Naive thymus-derived CD8-positive, alpha-beta T cell (primary cell): ENCODE results near the gene BTBD18. TPM values are rescaled to one million over a fixed set of nuclear protein-coding genes. Genes with fewer than 3 reads are reported as not detected.
A peak's percentile ranks its signal among the peaks of the same experiment; 100 is the strongest.

Experiments
- ATAC-seq, 2 donors: fragments of 150-1000 bp; cut with Tn5 transposase in 1 of 2; sonication (Bioruptor Pico), chemical (Tn5 transposase) in 1 of 2; 1 replicate in 1 of 2; 2 replicates in 1 of 2; pipeline ENCODE4 v1.10.0; 2021; ENCODE audit warnings: mild to moderate bottlenecking in 2 of 2, moderate library complexity in 2 of 2
- POLR2A ChIA-PET: fragments of 350-600 bp; sonication (Branson Sonifier 250); formaldehyde crosslinking; loops from one replicate; lab custom pipeline; 2021; ENCODE audit warnings: antibody characterized with exemption; lab: Charles Lee
- DNase-seq, 10 donors: peaks; one replicate each; pipeline versions ENCODE4 v3.0.0 to v3.0.0-alpha.2; 2020 to 2022
- H3K27ac Mint-ChIP-seq, 10 donors: one replicate each; pipeline ENCODE4 v1.8.0; 2020 to 2022; ENCODE audit warnings: mild to moderate bottlenecking in 10 of 10, mixed read lengths in 10 of 10, moderate library complexity in 4 of 10, inconsistent platforms in 1 of 10
- H3K27me3 Mint-ChIP-seq, 5 donors: one replicate each; pipeline ENCODE4 v1.8.0; 2021 to 2022; ENCODE audit warnings: mixed read lengths in 5 of 5
- H3K36me3 Mint-ChIP-seq, 3 donors: one replicate each; pipeline ENCODE4 v1.8.0; 2020 to 2022; ENCODE audit warnings: mixed read lengths in 3 of 3, mild to moderate bottlenecking in 2 of 3, inconsistent platforms in 1 of 3
- H3K4me1 Mint-ChIP-seq, 4 donors: one replicate each; pipeline ENCODE4 v1.8.0; 2021 to 2022; ENCODE audit warnings: mixed read lengths in 4 of 4
- H3K4me3 Mint-ChIP-seq, 10 donors: one replicate each; pipeline ENCODE4 v1.8.0; 2020 to 2022; ENCODE audit warnings: mild to moderate bottlenecking in 10 of 10, mixed read lengths in 10 of 10, moderate library complexity in 6 of 10, inconsistent platforms in 1 of 10
- H3K9me3 Mint-ChIP-seq, 9 donors: one replicate each; pipeline ENCODE4 v1.8.0; 2020 to 2022; ENCODE audit warnings: mixed read lengths in 9 of 9, mild to moderate bottlenecking in 3 of 9, inconsistent platforms in 1 of 9, moderate library complexity in 1 of 9
- polyA plus RNA-seq, 3 donors: library from polyadenylated mRNA; unstranded; fragments of 300-500 nt; fragmentation: Illumina TruSeq; gene quantifications; one replicate each; pipeline ENCODE4 v1.2.3, GENCODE V29; 2021
- total RNA-seq, 8 experiments: library from RNA in 2 of 8; stranded (reverse) in 2 of 8; gene quantifications; one replicate each; pipeline ENCODE4 v1.2.3 and lab custom pipeline; 2021 to 2026

Gene BTBD18
- total and polyA plus RNA-seq, 5 experiments from 2014 or later = 0.18 to 0.76 (median 0.27) TPM

GRCh38 chr11:57773026-57773598 is 21.5 kb upstream of the BTBD18 start:
- Mint-ChIP-seq H3K9me3 (no peaks in the 10 kb centered on the region), H3K36me3 (peaks cover 0 to 4% (median 0%) of the 10 kb centered on the region in 3 donors), H3K27ac (peak overlapping the region in 1 of 10 donors; percentile 9), H3K4me3 (no peak overlapping the region), H3K27me3 (no peaks in the 10 kb centered on the region), H3K4me1 (peaks cover 4 to 34% (median 15%) of the 10 kb centered on the region in 4 donors)
- DNase-seq = no peak
- no peak for ATAC-seq
- POLR2A ChIA-PET = interaction anchor here (0.6 kb wide), 1 partner anchor 17 kb away, joined by 5 read pairs; no protein-coding TSS in a partner anchor

- no peak overlapping the region for H3K4me3 Mint-ChIP-seq
- H3K27ac Mint-ChIP-seq = peak overlapping the region in 1 of 10 donors; percentile 9
- H3K36me3 Mint-ChIP-seq = peaks cover 0 to 5% (median 0%) of the 10 kb centered on the region in 3 donors
- H3K9me3 Mint-ChIP-seq = no peaks in the 10 kb centered on the region
- no peak for ATAC-seq
- H3K4me1 Mint-ChIP-seq = peaks cover 1 to 32% (median 13%) of the 10 kb centered on the region in 4 donors
- H3K27me3 Mint-ChIP-seq = no peaks in the 10 kb centered on the region
- POLR2A ChIA-PET = no interaction called here
- DNase-seq = no peak
Observed at GRCh38 chr11:57772562-57772961, 20.9 kb upstream of the BTBD18 start.

- Mint-ChIP-seq H3K36me3 (peaks cover 0 to 12% (median 2%) of the 10 kb centered on the region in 3 donors), H3K4me3 (no peak overlapping the region), H3K27ac (no peak overlapping the region), H3K27me3 (no peaks in the 10 kb centered on the region), H3K4me1 (peaks cover 1 to 25% (median 10%) of the 10 kb centered on the region in 4 donors), H3K9me3 (no peaks in the 10 kb centered on the region)
- ATAC-seq (no peak), DNase-seq (no peak)
- POLR2A ChIA-PET = no interaction called here
Observed at GRCh38 chr11:57771365-57771764, 19.7 kb upstream of the BTBD18 start.

- H3K27ac Mint-ChIP-seq = peak overlapping the region in 1 of 10 donors; percentile 23
- H3K4me1 Mint-ChIP-seq = peaks cover 1 to 20% (median 8%) of the 10 kb centered on the region in 4 donors
- H3K36me3 Mint-ChIP-seq = peaks cover 0 to 12% (median 2%) of the 10 kb centered on the region in 3 donors
- H3K4me3 Mint-ChIP-seq = no peak overlapping the region
- ATAC-seq = no peak
- no peak for DNase-seq
- no peaks in the 10 kb centered on the region for H3K27me3 Mint-ChIP-seq
- H3K9me3 Mint-ChIP-seq = no peaks in the 10 kb centered on the region
- POLR2A ChIA-PET = no interaction called here
Observed at GRCh38 chr11:57770793-57771192, 19.2 kb upstream of the BTBD18 start.

GRCh38 chr11:57764972-57765371 is 13.4 kb upstream of the BTBD18 start:
- POLR2A ChIA-PET = no interaction called here
- no peak overlapping the region for H3K4me3 Mint-ChIP-seq
- peaks cover 12 to 35% (median 27%) of the 10 kb centered on the region in 4 donors for H3K4me1 Mint-ChIP-seq

GRCh38 chr11:57764566-57764965 is 12.9 kb upstream of the BTBD18 start:
- no peak overlapping the region for H3K27ac Mint-ChIP-seq
- peaks cover 11 to 33% (median 27%) of the 10 kb centered on the region in 4 donors for H3K4me1 Mint-ChIP-seq
- POLR2A ChIA-PET = no interaction called here
- no peak for ATAC-seq
- no peaks in the 10 kb centered on the region for H3K9me3 Mint-ChIP-seq
- no peaks in the 10 kb centered on the region for H3K27me3 Mint-ChIP-seq
- H3K36me3 Mint-ChIP-seq = peaks cover 0 to 10% (median 2%) of the 10 kb centered on the region in 3 donors
- no peak overlapping the region for H3K4me3 Mint-ChIP-seq
- DNase-seq = no peak

More at GRCh38 chr11:57764972-57765371, 13.4 kb upstream of the BTBD18 start:
- H3K27me3 Mint-ChIP-seq = no peaks in the 10 kb centered on the region
- ATAC-seq (no peak), DNase-seq (no peak)
- no peaks in the 10 kb centered on the region for H3K9me3 Mint-ChIP-seq
- H3K36me3 Mint-ChIP-seq = peaks cover 0 to 12% (median 2%) of the 10 kb centered on the region in 3 donors
- H3K27ac Mint-ChIP-seq = peak overlapping the region in 1 of 10 donors; percentile 44

GRCh38 chr11:57764021-57764420 is 12.4 kb upstream of the BTBD18 start:
- no peak overlapping the region for H3K4me3 Mint-ChIP-seq
- ATAC-seq = no peak
- H3K27me3 Mint-ChIP-seq = no peaks in the 10 kb centered on the region
- H3K36me3 Mint-ChIP-seq = peaks cover 0 to 8% (median 2%) of the 10 kb centered on the region in 3 donors
- POLR2A ChIA-PET = interaction anchor here (0.6 kb wide), 1 partner anchor 28 kb away, joined by 3 read pairs; no protein-coding TSS in a partner anchor
- no peak for DNase-seq
- no peaks in the 10 kb centered on the region for H3K9me3 Mint-ChIP-seq
- peaks cover 8 to 31% (median 27%) of the 10 kb centered on the region in 4 donors for H3K4me1 Mint-ChIP-seq
- peak overlapping the region in 1 of 10 donors; percentile 41 for H3K27ac Mint-ChIP-seq

GRCh38 chr11:57763568-57763967 is 11.9 kb upstream of the BTBD18 start:
- POLR2A ChIA-PET = interaction anchor here (0.6 kb wide), 1 partner anchor 27 kb away, joined by 3 read pairs; no protein-coding TSS in a partner anchor
- Mint-ChIP-seq H3K4me1 (peaks cover 8 to 31% (median 27%) of the 10 kb centered on the region in 4 donors), H3K9me3 (no peaks in the 10 kb centered on the region), H3K36me3 (peaks cover 0 to 8% (median 2%) of the 10 kb centered on the region in 3 donors), H3K27me3 (no peaks in the 10 kb centered on the region), H3K4me3 (peak overlapping the region in 3 of 10 donors; percentile 28 to 43 (median 29)), H3K27ac (peak overlapping the region in 4 of 10 donors; percentile 5 to 54 (median 46))
- DNase-seq = no peak
- ATAC-seq = no peak

GRCh38 chr11:57762235-57762861 is 10.7 kb upstream of the BTBD18 start:
- H3K27ac Mint-ChIP-seq = peak overlapping the region in 6 of 10 donors; percentile 8 to 81 (median 36)
- DNase-seq (no peak), ATAC-seq (no peak)
- H3K4me1 Mint-ChIP-seq = peaks cover 8 to 31% (median 31%) of the 10 kb centered on the region in 4 donors
- peaks cover 0 to 5% (median 2%) of the 10 kb centered on the region in 3 donors for H3K36me3 Mint-ChIP-seq
- peak overlapping the region; percentile 12 to 88 (median 48) for H3K4me3 Mint-ChIP-seq
- H3K27me3 Mint-ChIP-seq = no peaks in the 10 kb centered on the region
- POLR2A ChIA-PET = interaction anchor here (3.0 kb wide), 1 partner anchor 21 kb away, joined by 9 read pairs; the partner anchor contains the start of gene SELENOH
- H3K9me3 Mint-ChIP-seq = no peaks in the 10 kb centered on the region

- H3K27ac Mint-ChIP-seq = peak within 1 kb of the TSS in 8 of 10 donors; percentile 34 to 83 (median 68)
- no peaks in the 10 kb centered on the region for H3K9me3 Mint-ChIP-seq
- no peaks in the 10 kb centered on the region for H3K36me3 Mint-ChIP-seq
- ATAC-seq = no peak
- peak within 1 kb of the TSS; percentile 12 to 88 (median 54) for H3K4me3 Mint-ChIP-seq
- DNase-seq = no peak
- H3K27me3 Mint-ChIP-seq = no peaks in the 10 kb centered on the region
- H3K4me1 Mint-ChIP-seq = peaks cover 8 to 32% (median 31%) of the 10 kb centered on the region in 4 donors
- POLR2A ChIA-PET = interaction anchor here (0.7 to 3.0 kb wide), 6 partner anchors 17 to 763 kb away, joined by 3 to 9 read pairs (median 6); partner anchors contain the start of genes MED19, SELENOH and TMX2
Observed at GRCh38 chr11:57761301-57762234, 9.9 kb upstream of the BTBD18 start, which contains the start of gene CTNND1. CTNND1 (plus strand) TSS chr11:57761802; CDS start chr11:57791479, 29,677 bp downstream.

GRCh38 chr11:57758174-57758573 is 6.6 kb upstream of the BTBD18 start:
- H3K4me1 Mint-ChIP-seq = peaks cover 7 to 24% (median 15%) of the 10 kb centered on the region in 4 donors
- H3K27ac Mint-ChIP-seq = peak overlapping the region in 2 of 10 donors; percentile 21 to 27
- ATAC-seq (no peak), DNase-seq (no peak)
- H3K4me3 Mint-ChIP-seq = no peak overlapping the region
- POLR2A ChIA-PET = no interaction called here
- H3K27me3 Mint-ChIP-seq = no peaks in the 10 kb centered on the region
- H3K36me3 Mint-ChIP-seq = no peaks in the 10 kb centered on the region
- no peaks in the 10 kb centered on the region for H3K9me3 Mint-ChIP-seq

- H3K27ac Mint-ChIP-seq = peak overlapping the region in 2 of 10 donors; percentile 19 to 27
- POLR2A ChIA-PET = interaction anchor here (0.5 to 1.7 kb wide), 3 partner anchors 11 to 48 kb away, joined by 3 to 6 read pairs (median 5); partner anchors contain the start of gene SELENOH
Observed at GRCh38 chr11:57752954-57753353, 1.3 kb upstream of the BTBD18 start.

More at GRCh38 chr11:57752954-57753353, 1.3 kb upstream of the BTBD18 start:
- Mint-ChIP-seq H3K4me3 (no peak overlapping the region), H3K36me3 (peaks cover 0 to 13% (median 0%) of the 10 kb centered on the region in 3 donors), H3K27me3 (no peaks in the 10 kb centered on the region), H3K4me1 (peaks cover 4 to 23% (median 15%) of the 10 kb centered on the region in 4 donors), H3K9me3 (no peaks in the 10 kb centered on the region)
- ATAC-seq = no peak
- DNase-seq = no peak
